22Rv1 (cell line): ENCODE data around the gene TXNL4A.
"Not testable (repeated sequence)": the region's sequence is repeated elsewhere in the genome, so short reads cannot be mapped to it uniquely, and the experiment has no call there.

Experiments
- H3K27ac ChIP-seq: fragments of 450-650 bp; 2 replicates; pipeline ENCODE4 v1.5.1; 2017
- ZFX ChIP-seq: fragments of 450-650 bp; IDR thresholded peaks from 2 replicates; pipeline ENCODE4 v1.6.1; 2017; ENCODE audit warnings: antibody characterized with exemption, borderline replicate concordance
- TF ChIP-seq, protein P1 (sequence below): fragments of 450-650 bp; IDR thresholded peaks from 2 replicates; pipeline ENCODE4 v1.5.1; 2017; ENCODE audit warnings: mild to moderate bottlenecking

Gene TXNL4A

GRCh38 chr18:80009661-80010550 lies 21.5 kb upstream of the TXNL4A start:
- H3K27ac ChIP-seq = no peak overlapping the region
- TF ChIP-seq, protein P1, sequence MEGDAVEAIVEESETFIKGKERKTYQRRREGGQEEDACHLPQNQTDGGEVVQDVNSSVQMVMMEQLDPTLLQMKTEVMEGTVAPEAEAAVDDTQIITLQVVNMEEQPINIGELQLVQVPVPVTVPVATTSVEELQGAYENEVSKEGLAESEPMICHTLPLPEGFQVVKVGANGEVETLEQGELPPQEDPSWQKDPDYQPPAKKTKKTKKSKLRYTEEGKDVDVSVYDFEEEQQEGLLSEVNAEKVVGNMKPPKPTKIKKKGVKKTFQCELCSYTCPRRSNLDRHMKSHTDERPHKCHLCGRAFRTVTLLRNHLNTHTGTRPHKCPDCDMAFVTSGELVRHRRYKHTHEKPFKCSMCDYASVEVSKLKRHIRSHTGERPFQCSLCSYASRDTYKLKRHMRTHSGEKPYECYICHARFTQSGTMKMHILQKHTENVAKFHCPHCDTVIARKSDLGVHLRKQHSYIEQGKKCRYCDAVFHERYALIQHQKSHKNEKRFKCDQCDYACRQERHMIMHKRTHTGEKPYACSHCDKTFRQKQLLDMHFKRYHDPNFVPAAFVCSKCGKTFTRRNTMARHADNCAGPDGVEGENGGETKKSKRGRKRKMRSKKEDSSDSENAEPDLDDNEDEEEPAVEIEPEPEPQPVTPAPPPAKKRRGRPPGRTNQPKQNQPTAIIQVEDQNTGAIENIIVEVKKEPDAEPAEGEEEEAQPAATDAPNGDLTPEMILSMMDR = no peak
- TF ChIP-seq ZFX = no peak

DNA sequence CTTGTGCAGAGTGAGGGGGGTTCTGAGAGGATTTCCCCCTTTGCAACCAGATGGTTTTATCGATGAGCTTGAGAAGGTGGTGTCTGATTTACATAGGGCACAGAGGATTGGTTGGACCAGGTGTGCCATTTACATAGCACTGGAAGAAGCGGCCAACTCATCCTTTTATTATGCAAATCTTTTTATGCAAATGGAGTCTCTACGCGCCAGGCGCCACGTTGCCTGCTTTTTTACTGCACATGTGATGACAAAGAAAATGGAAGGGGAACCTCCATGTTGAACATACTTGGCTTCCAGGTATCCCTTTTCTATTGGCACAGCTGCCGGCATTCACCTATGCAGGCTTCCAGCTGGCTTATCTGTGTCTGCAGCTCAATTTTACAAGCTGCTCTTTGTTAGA lies 18.4 kb upstream of the TXNL4A start:
- no peak for TF ChIP-seq ZFX
- TF ChIP-seq, protein P1 = no peak

GRCh38 chr18:80004600-80005342 lies 16.4 kb upstream of the TXNL4A start:
- no peak for TF ChIP-seq ZFX
- TF ChIP-seq, protein P1 = no peak
- H3K27ac ChIP-seq = no peak overlapping the region

More for the DNA sequence above, 18.4 kb upstream of the TXNL4A start:
- H3K27ac ChIP-seq = no peak overlapping the region

- H3K27ac ChIP-seq = no peak overlapping the region
- TF ChIP-seq ZFX = no peak
- TF ChIP-seq, protein P1 = no peak
These were observed 14.1 kb upstream of the TXNL4A start for GRCh38 chr18:80002468-80002867.

- H3K27ac ChIP-seq = no peak overlapping the region
- TF ChIP-seq, protein P1 = no peak
- TF ChIP-seq ZFX = no peak
These were observed 12.5 kb upstream of the TXNL4A start for GRCh38 chr18:80000877-80001276.

DNA sequence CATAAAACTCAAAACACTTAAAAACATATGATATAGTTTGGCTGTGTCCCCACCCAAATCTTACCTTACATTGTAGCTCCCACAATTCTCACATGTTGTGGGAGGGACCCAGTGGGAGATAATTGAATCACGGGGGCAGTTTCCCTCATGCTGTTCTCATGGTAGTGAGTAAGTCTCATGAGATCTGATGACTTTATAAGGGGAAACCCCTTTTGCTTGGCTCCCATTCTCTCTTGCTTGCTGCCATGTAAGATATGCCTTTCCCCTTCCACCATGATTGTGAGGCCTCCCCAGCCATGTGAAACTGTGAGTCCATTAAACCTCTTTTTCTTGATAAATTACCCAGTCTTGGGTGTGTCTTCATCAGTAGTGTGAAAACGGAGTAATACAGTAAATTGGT lies 11.3 kb upstream of the TXNL4A start:
- H3K27ac ChIP-seq = not testable (repeated sequence)

GRCh38 chr18:79991494-79991893 lies 3.1 kb upstream of the TXNL4A start:
- TF ChIP-seq, protein P1 = no peak
- TF ChIP-seq ZFX = no peak

More at GRCh38 chr18:79991494-79991893, 3.1 kb upstream of the TXNL4A start:
- no peak overlapping the region for H3K27ac ChIP-seq
